IMR-90 (cell line): ENCODE data around the gene WDR45B. TPM values are rescaled to one million over a fixed set of nuclear protein-coding genes. Genes with fewer than 3 reads are reported as not detected.

ENCODE experiments used
- ATAC-seq: fragments of 200-7000 bp; cut with Tn5 transposase; 2 replicates; pipeline ENCODE4 v1.9.1; 2020; ENCODE audit warnings: low read depth, mild to moderate bottlenecking, moderate library complexity
- BruUV-seq: library from RNA; stranded (reverse); fragments of 400-500 nt; replicated peaks from 2 replicates; lab custom pipeline; 2021; lab: Mats Ljungman, UMichigan
- CTCF ChIA-PET: fragments of 300-600 bp; formaldehyde crosslinking; extraction: SDS; loops from one replicate; lab custom pipeline; 2021; ENCODE audit warnings: antibody characterized with exemption; lab: Yijun Ruan, JAX
- POLR2A ChIA-PET: fragments of 300-600 bp; sonication (Branson Sonifier 250); formaldehyde crosslinking; loops from one replicate; lab custom pipeline; 2022; ENCODE audit warnings: antibody characterized with exemption; ENCODE audit not compliant: unreplicated experiment; lab: Charles Lee
- DNase-seq: peaks from one replicate; pipeline ENCODE4 v3.0.0; 2013
- H2AFZ ChIP-seq: replicated peaks from 2 replicates; pipeline ENCODE3; 2013; ENCODE audit warnings: low read length, mild to moderate bottlenecking; ENCODE audit not compliant: poor library complexity
- H2AK5ac ChIP-seq: 2 replicates; pipeline ENCODE4 v1.6.1; 2013; ENCODE audit warnings: low read depth, low read length, inconsistent platforms
- H2AK9ac ChIP-seq: replicated peaks from 2 replicates; pipeline ENCODE3; 2013; ENCODE audit warnings: mild to moderate bottlenecking, low read depth, low read length, moderate library complexity; ENCODE audit not compliant: poor library complexity
- H2BK120ac ChIP-seq: 2 replicates; pipeline ENCODE4 v1.6.1; 2013; ENCODE audit warnings: low read depth, low read length, inconsistent platforms
- H2BK15ac ChIP-seq: 3 replicates; pipeline ENCODE4 v1.6.1; 2013; ENCODE audit warnings: low read depth, low read length, inconsistent platforms
- H2BK20ac ChIP-seq: 2 replicates; pipeline ENCODE4 v1.6.1; 2013; ENCODE audit warnings: low read depth, mild to moderate bottlenecking, inconsistent platforms, low read length, moderate library complexity
- H2BK5ac ChIP-seq: 2 replicates; pipeline ENCODE4 v1.6.1; 2013; ENCODE audit warnings: mild to moderate bottlenecking, low read depth, low read length, inconsistent platforms; ENCODE audit not compliant: poor library complexity, severe bottlenecking
- H3K14ac ChIP-seq: replicated peaks from 2 replicates; pipeline ENCODE4 v1.6.1; 2013; ENCODE audit warnings: low read depth, low read length, inconsistent platforms
- H3K18ac ChIP-seq: 2 replicates; pipeline ENCODE4 v1.6.1; 2013; ENCODE audit warnings: low read depth, low read length, control low read depth
- H3K23ac ChIP-seq: 2 replicates; pipeline ENCODE4 v1.6.1; 2013; ENCODE audit warnings: low read depth, low read length, inconsistent platforms
- H3K27ac ChIP-seq: 2 replicates; pipeline ENCODE4 v1.5.1; 2013; ENCODE audit warnings: mild to moderate bottlenecking, control low read depth, low read length; ENCODE audit not compliant: insufficient read depth
- H3K27me3 ChIP-seq: 2 replicates; pipeline ENCODE4 v1.6.1; 2013; ENCODE audit warnings: low read length; ENCODE audit not compliant: control insufficient read depth, insufficient read depth
- H3K36me3 ChIP-seq: 2 replicates; pipeline ENCODE4 v1.6.1; 2013; ENCODE audit warnings: low read length, mixed read lengths; ENCODE audit not compliant: control insufficient read depth, insufficient read depth
- H3K4ac ChIP-seq: 2 replicates; pipeline ENCODE4 v1.6.1; 2013; ENCODE audit warnings: low read depth, low read length, inconsistent platforms
- H3K4me1 ChIP-seq: 2 replicates; pipeline ENCODE4 v1.6.1; 2013; ENCODE audit warnings: low read length, mixed read lengths; ENCODE audit not compliant: control insufficient read depth, insufficient read depth
- H3K4me2 ChIP-seq: 2 replicates; pipeline ENCODE4 v1.6.1; 2013; ENCODE audit warnings: low read depth, mild to moderate bottlenecking, control low read depth, low read length, moderate library complexity
- H3K4me3 ChIP-seq: 2 replicates; pipeline ENCODE4 v1.5.1; 2013; ENCODE audit warnings: low read depth, mild to moderate bottlenecking, control low read depth, low read length, moderate library complexity; ENCODE audit not compliant: insufficient read depth
- H3K56ac ChIP-seq: 2 replicates; pipeline ENCODE4 v1.6.1; 2013; ENCODE audit warnings: low read length, inconsistent platforms; ENCODE audit not compliant: insufficient read depth; ENCODE audit errors: extremely low read depth
- H3K79me1 ChIP-seq, 2 experiments: 2 replicates each; pipeline ENCODE4 v1.6.1; 2013; ENCODE audit warnings: low read length in 2 of 2, inconsistent platforms in 1 of 2, low read depth in 1 of 2
- H3K9ac ChIP-seq: 2 replicates; pipeline ENCODE4 v1.6.1; 2013; ENCODE audit warnings: low read depth, low read length, control low read depth
- H3K9me1 ChIP-seq: 2 replicates; pipeline ENCODE4 v1.6.1; 2013; ENCODE audit warnings: low read length, inconsistent platforms; ENCODE audit not compliant: insufficient read depth
- H3K9me3 ChIP-seq: 2 replicates; pipeline ENCODE4 v1.6.1; 2013; ENCODE audit warnings: low read length; ENCODE audit not compliant: control insufficient read depth, insufficient read depth
- H4K20me1 ChIP-seq: 2 replicates; pipeline ENCODE4 v1.6.1; 2013; ENCODE audit warnings: low read length, inconsistent platforms; ENCODE audit not compliant: insufficient read depth
- H4K5ac ChIP-seq: 2 replicates; pipeline ENCODE4 v1.6.1; 2013; ENCODE audit warnings: mild to moderate bottlenecking, low read depth, low read length, control low read depth
- H4K8ac ChIP-seq, 2 experiments: 2 replicates each; pipeline ENCODE4 v1.6.1; 2013; ENCODE audit warnings: low read depth in 2 of 2, low read length in 2 of 2, control low read depth in 1 of 2, inconsistent platforms in 1 of 2
- H4K91ac ChIP-seq: 2 replicates; pipeline ENCODE4 v1.6.1; 2013; ENCODE audit warnings: low read depth, low read length, inconsistent platforms; ENCODE audit not compliant: insufficient read depth
- BHLHE40 ChIP-seq: fragments of 150-350 bp; IDR thresholded peaks from 2 replicates; pipeline ENCODE4 v1.6.1; 2016; ENCODE audit warnings: mild to moderate bottlenecking, low read depth, low read length
- FOS ChIP-seq: fragments of 150-350 bp; IDR thresholded peaks from 2 replicates; pipeline ENCODE4 v1.6.1; 2016; ENCODE audit warnings: low read depth, low read length
- MXI1 ChIP-seq: IDR thresholded peaks from 2 replicates; pipeline ENCODE4 v1.6.1; 2012; ENCODE audit warnings: low read depth, mild to moderate bottlenecking, low read length, moderate library complexity, borderline replicate concordance
- POLR2A ChIP-seq: IDR thresholded peaks from 2 replicates; pipeline ENCODE4 v1.6.1; 2012; ENCODE audit warnings: mild to moderate bottlenecking, low read depth, low read length
- RCOR1 ChIP-seq: IDR thresholded peaks from 2 replicates; pipeline ENCODE4 v1.6.1; 2012; ENCODE audit warnings: mild to moderate bottlenecking, low read length, improper control_type of control experiment; ENCODE audit not compliant: insufficient replicate concordance
- RFX5 ChIP-seq: IDR thresholded peaks from 2 replicates; pipeline ENCODE4 v1.8.0; 2012; ENCODE audit warnings: low read depth, mild to moderate bottlenecking, low read length, moderate library complexity
- WGBS, 2 experiments: methylation state at CpG; one replicate each; pipeline versions ENCODE4 v1.1.5 to v1.1.7; 2013; ENCODE audit warnings: missing lambda C conversion rate in 2 of 2; ENCODE audit not compliant: insufficient read length in 1 of 2; ENCODE audit errors: extremely low coverage in 2 of 2; 5-methylcytosine and 5-hydroxymethylcytosine counted together
- dilution Hi-C: fragments of 300-500 bp; cut with HindIII; formaldehyde crosslinking; loops from one replicate; pipeline ENCODE4 v1.14.3; 2018; ENCODE audit warnings: low sequenced_read_pairs; ENCODE audit not compliant: unreplicated experiment
- in situ Hi-C: fragments of 300-500 bp; cut with MboI; formaldehyde crosslinking; loops from 3 replicates; pipeline ENCODE4 v1.14.3; 2019; ENCODE audit warnings: low sequenced_read_pairs, inconsistent platforms, mixed read lengths
- intact Hi-C: fragments of 100-400 bp; cut with micrococcal nuclease; formaldehyde crosslinking; loops from 2 replicates; pipeline ENCODE4 v1.10.0; 2022
- polyA plus RNA-seq, 3 experiments: library from polyadenylated mRNA; depleted of rRNA; stranded (reverse); fragments of >200 nt; gene quantifications; 2 replicates each; pipeline ENCODE4 v1.2.3, GENCODE V29; 2012; ENCODE audit warnings: low replicate concordance in 1 of 3
- total RNA-seq: library from RNA; depleted of rRNA; stranded (reverse); fragments of >200 nt; gene quantifications from 2 replicates; pipeline ENCODE4 v1.2.3, GENCODE V29; 2012

WDR45B gene
- total and polyA plus RNA-seq, 2 of the 4 experiments (the other 2 are of a cell fraction), result 98.2 to 110 TPM

- H3K79me1 ChIP-seq, result peaks cover 9 to 16% of the 10 kb centered on the region in 2 experiments; a peak in 3 of 4 replicates
- TF ChIP-seq POLR2A, result no peak
- TF ChIP-seq MXI1, result no peak
- TF ChIP-seq RCOR1, result no peak
- TF ChIP-seq BHLHE40, result no peak
- TF ChIP-seq FOS, result no peak
- no peak for TF ChIP-seq RFX5
- H4K20me1 ChIP-seq, result no peaks in the 10 kb centered on the region; the same call in 1 of the 2 replicates
- no peak overlapping the region for H2BK20ac ChIP-seq
- no peak overlapping the region for H2BK5ac ChIP-seq
- DNase-seq (no peak), ATAC-seq (no peak)
- H3K9ac ChIP-seq, result no peak overlapping the region
- POLR2A ChIA-PET, result interaction anchor here (0.7 kb wide), 1 partner anchor 12 kb away, joined by 6 read pairs; no protein-coding TSS in a partner anchor
- intact Hi-C loops (no loop called here), in situ Hi-C loops (no loop called here), dilution Hi-C loops (no loop called here)
- H3K4ac ChIP-seq, result no peak overlapping the region
- H3K27me3 ChIP-seq, result no peaks in the 10 kb centered on the region
- H2BK120ac ChIP-seq, result no peak overlapping the region
- BruUV-seq, result no TSS peak
- H3K27ac ChIP-seq, result no peak overlapping the region
- H3K14ac ChIP-seq, result no peak overlapping the region
- 86% methylated on average over 5 of the region's 22 CpGs; no CpG with 5 or more reads in 1 of the 2 experiments for WGBS, 2 experiments
- peaks cover 3% of the 10 kb centered on the region for H3K4me1 ChIP-seq
- H3K23ac ChIP-seq, result no peak overlapping the region
- no peaks in the 10 kb centered on the region for H3K9me1 ChIP-seq
- no peaks in the 10 kb centered on the region for H3K9me3 ChIP-seq
- H2AK5ac ChIP-seq, result no peak overlapping the region
- H4K5ac ChIP-seq, result no peak overlapping the region
- no peak overlapping the region for H3K4me2 ChIP-seq
- H3K18ac ChIP-seq, result no peak overlapping the region
- H3K36me3 ChIP-seq, result peaks cover 60% of the 10 kb centered on the region
- H4K91ac ChIP-seq, result no peak overlapping the region
- H2AK9ac ChIP-seq, result no peak overlapping the region
- H2AFZ ChIP-seq, result no peak overlapping the region
- H3K4me3 ChIP-seq, result no peak overlapping the region
- no peak overlapping the region for H3K56ac ChIP-seq
- no peak overlapping the region for H2BK15ac ChIP-seq
- CTCF ChIA-PET, result no interaction called here
- H4K8ac ChIP-seq, result no peak overlapping the region
Observed at GRCh38 chr17:82616021-82616711, 32.1 kb downstream of the WDR45B start.
